ENCODE measurements around the gene CABCOCO1.
A peak's percentile ranks its signal among the peaks of the same experiment; 100 is the strongest.
"Not testable (repeated sequence)": the region's sequence is repeated elsewhere in the genome, so short reads cannot be mapped to it uniquely, and the experiment has no call there.

Gene CABCOCO1

DNA sequence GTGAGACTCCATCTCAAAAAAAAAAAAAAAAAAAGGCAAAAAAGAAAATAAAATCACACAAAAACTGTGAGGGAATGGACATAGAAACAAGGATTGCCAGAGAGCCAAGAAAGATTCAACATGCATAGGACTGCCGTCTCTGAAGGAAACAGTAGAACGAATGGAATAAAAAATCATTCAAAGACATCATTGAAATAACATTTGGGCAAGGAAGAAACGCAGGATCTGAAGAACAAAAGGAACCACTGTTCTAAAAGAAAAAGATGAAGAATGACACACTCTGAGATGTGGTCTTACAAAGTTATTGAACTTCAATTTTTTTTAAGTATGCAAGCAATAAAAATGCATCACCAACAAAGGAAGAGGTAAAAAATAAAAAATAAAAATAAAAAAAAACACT is 57.2 kb downstream of the CABCOCO1 start:
- DNase-seq: no peak

GRCh38 chr10:61721431-61721830 is 58.7 kb downstream of the CABCOCO1 start:
- no peak for DNase-seq

- not testable (repeated sequence) for DNase-seq
These were observed 62.5 kb downstream of the CABCOCO1 start for GRCh38 chr10:61725221-61725620.

DNA sequence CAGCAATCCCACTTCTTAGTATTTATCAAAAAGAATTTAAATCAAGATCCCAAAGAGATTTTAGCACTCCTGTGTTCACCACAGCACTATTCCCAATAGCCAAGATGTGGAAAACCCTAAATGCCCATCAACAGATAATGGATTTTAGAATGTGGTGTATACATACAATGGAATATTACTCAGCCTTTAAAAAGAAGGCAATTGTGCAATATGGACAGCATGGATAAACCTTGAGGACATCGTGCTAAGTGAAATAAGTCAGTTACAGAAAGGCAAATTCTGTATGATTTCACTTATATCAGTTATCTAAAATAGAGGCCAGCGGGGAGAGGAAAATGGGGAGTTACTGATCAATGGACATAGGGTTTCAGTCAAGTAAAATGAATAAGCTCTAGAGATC is 66.9 kb downstream of the CABCOCO1 start:
- DNase-seq: no peak

DNA sequence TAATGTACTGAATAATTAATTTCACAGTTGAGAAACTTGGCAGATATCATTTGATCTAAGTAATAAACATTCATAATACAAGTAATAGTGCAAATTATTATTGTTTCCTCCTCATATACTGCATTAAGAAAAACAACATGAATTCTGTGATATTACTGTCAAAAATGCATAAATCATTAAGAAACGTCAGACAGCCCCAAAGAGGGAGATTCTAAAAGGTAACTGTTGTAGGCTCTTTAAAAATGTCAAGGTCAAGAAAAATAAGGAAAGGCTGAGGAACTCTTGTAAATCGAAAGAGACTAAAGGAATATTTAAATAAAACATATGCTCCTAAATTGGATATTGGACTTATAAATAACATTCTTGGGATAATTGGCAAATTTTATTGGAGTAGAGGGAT is 67.9 kb downstream of the CABCOCO1 start:
- no peak for DNase-seq

- no peak for DNase-seq
These were observed 68.9 kb downstream of the CABCOCO1 start for GRCh38 chr10:61731638-61732037.

DNA sequence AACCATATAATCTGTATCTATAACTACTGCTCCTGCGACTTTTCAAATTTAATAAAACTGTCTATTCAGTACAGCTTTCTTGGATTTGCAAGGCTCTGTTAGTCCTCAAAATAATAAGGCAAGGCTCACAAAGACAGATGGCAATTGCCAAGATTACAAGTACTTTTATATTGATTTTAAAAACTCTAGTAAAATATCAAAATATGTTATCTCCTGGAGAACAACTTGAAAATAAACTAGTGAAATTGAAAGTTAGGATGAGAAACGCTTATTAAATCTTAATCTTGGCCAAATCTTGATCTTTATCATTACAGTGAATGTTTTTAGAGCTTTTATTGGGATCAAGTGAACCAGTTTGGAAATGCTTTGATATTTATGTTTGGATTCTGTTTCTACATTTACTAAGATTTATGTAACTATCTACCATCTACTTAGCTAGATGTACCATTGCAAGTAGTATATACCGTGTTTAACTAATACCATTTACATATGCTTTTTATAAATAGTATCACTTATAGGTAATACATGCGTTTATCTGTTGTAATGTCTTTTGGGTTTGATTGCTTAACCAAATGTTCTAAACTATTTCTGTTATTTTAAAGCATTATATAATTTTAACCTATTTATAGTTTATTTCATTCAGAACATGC is 70.0 kb downstream of the CABCOCO1 start:
- no peak for DNase-seq

DNA sequence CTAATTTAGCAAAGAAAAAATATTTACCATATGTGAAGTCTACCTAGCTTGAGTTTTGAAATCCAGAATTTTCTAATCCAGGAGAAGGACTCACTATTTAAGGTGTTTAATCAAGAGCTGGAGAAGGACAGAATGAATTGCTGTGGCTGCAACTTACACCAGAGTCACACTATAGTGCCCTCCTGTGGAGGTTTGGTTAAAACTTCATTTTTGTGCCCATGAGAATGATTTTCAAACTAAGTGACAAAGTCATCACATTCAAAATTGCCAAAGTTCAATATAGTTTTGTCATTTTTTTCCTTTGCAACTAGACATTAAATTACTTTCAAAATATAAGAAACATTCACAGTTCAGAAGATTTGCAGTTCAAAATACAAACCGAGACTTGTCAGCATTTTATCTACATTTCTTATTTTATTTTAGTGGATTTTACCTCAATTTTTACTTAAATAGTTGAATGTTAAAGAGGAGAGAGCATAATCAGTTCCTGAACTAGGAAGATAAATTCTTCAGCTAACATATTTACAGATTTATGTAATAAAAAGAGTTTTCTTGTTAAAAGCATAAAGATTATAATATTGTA is 70.7 kb downstream of the CABCOCO1 start:
- DNase-seq: peak; percentile 61

DNA sequence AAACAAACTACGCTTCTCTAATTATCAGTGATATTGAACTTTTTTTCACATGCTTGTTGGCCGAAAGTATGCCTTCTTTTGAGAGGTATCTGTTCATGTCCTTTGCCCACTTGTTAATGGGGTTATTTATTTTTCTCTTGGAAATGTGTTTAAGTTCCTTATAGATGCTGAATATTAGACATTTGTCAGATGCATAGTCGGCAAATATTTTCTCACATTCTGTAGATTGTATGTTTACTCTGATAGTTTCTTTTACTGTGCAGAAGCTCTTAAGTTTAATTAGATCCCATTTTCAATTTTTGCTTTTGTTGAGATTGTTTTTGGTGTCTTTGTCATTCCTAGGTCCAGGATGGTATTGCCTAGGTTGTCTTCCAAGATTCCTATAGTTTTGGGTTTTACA is 73.2 kb downstream of the CABCOCO1 start:
- DNase-seq: no peak

GRCh38 chr10:61737455-61737854 is 74.7 kb downstream of the CABCOCO1 start:
- not testable (repeated sequence) for DNase-seq

DNA sequence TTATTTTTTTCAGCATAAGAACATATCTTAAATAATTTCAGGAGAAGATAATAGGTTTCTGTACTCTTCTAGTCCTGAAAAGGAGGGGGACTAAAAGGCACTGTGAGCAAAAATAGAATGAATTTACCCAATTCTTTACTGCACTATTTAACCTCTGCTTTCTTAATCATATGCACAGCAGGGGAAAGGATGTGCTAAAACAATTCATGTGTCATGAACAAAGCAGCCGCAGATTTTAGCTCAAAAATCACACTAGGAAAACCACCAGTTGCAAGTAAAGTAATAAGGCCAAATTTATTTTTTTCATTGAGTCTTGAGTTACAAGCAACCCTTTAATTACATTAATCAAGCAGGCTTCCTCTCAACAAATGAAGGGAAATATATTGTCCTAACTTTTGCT is 80.1 kb downstream of the CABCOCO1 start:
- no peak for DNase-seq

DNA sequence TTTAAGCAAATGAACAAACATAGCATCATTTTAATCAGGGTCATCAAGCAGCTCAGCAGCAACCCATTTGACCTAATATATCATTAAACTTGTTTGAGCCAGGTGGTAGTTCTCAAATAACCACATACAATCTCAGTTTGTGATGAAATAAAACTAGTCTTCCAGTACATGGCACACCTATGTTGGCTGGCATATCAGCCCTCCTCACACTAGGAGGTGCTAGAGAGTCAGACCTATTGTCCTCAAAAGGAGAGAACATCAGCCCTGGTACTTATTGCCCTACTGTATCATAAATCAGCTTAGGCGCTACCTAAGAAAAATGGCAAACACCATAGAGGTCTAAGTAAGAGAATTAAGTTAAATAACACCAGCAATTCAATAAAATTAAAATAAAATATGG is 81.7 kb downstream of the CABCOCO1 start:
- no peak for DNase-seq

DNA sequence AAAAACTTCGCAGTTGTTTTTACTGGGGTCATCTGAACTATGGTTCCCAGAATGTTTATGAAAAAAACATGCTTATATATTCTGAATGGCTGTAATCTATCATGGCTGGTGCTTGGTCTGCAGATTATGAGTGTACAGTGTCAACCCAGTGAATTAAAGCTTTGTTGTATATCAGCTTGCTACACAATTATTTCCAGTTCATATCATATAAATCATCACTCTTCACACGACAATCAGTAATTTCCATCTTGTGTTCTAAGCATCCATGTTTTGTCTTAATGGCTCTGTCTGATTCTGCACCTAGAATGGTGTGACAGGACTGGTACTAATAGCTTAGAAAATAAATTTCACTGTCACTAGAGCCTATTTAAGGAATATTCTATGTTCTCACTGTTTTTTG is 83.6 kb downstream of the CABCOCO1 start:
- no peak for DNase-seq

GRCh38 chr10:61747307-61747706 is 84.6 kb downstream of the CABCOCO1 start:
- peak; percentile 23 for DNase-seq

DNA sequence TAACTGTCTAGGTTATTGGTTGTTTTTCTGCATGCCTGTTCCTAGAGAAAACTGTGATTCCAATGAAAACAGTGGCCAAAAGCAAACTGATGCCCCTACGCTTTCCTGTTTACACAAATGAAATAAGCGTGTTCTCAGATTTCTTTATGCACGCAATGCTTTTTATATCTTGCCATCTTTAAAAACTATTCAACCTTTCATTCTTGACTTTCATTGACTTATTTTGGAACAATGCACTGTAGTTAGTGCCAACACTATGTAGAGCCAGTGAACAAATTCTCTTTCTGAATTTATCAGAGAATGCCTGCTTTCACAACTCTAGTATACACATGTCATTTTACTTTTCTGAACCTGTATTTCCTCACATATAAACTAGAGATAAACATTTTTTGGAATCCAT is 86.6 kb downstream of the CABCOCO1 start:
- no peak for DNase-seq

- peak; percentile 75 for DNase-seq
These were observed 88.3 kb downstream of the CABCOCO1 start for GRCh38 chr10:61750943-61751471.

DNA sequence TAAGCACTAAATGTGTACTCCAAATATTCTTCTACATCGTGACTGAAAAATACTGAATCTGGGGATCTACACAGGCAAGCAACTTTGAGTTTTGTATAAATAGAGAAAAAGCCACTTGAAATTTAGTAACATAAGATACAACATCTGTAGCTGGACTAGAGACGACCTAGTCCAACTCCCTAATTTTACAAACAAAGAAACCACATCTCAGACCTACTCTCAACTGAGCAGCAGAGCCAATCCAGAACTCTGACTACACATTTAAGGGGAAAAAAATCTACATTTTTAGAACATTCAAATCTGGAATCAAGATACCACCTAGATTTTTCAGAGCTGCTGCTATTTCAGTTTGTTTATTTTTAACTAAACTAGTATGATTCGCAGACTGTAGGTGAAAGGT is 88.9 kb downstream of the CABCOCO1 start:
- DNase-seq: no peak

GRCh38 chr10:61752111-61753011 is 89.6 kb downstream of the CABCOCO1 start:
- DNase-seq: peak; percentile 72

DNA sequence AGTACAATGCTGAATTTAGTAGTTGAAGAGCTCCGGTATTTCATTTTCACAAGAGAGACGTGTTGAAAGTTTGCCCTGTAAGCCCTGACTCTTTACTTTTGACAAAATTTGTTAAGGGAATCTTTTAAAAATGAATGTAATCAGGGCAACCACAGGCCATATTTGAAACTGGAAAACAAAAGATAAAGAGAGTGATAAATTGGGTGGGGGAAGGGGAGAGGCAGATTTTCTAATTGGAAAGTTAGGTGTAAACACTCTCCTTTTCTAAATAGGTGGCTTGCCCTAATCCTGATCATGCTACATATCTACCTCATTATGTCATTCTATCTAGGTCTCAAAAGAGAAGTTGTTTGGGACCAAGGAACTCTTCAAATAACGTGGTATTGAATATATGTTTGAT is 90.7 kb downstream of the CABCOCO1 start:
- no peak for DNase-seq

GRCh38 chr10:61754587-61755550 is 92.1 kb downstream of the CABCOCO1 start:
- DNase-seq: peak; percentile 54

DNA sequence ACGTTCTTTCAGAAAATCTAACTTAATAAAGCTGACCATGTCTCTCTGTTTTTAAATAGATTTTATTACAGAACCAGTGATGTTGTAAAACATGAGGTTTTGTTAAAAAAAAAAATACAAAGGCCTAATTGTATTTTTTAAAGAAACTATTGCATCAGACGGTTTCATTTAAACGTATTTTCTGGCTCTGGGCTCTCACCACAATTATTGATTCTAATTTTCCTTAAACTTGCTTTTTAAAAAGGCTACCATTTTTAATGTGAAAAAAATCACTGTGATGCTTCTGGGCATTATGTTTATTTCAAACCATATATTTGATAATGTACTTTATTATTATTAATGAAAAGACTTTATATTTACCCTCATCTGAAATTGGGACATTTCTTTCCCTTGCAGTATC is 94.3 kb downstream of the CABCOCO1 start:
- no peak for DNase-seq

All from EL (cell line).